ENCODE data around the gene LIN52. TPM values are rescaled to one million over a fixed set of nuclear protein-coding genes. Genes with fewer than 3 reads are reported as not detected.

Gene LIN52
- total RNA-seq, 1 donor from 2014 or later, result 18.3 TPM

DNA sequence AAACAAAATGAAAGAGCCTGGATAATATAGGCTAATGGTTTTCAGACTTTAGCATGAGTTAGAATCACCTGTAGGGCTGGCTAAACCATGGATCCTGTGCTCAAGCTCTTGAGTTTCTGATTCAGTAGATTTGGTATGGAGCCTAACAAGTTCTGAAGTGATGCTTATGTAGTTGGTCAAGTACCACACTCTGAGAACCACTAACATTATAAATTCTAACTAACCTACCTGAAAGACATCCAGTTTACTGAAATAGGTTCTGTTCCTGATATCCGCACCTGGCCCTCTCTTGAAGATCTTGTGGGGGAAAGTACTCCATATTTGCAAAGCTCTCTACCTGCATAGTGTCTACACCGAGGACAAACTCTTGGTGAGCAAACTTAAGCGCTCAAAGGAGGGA is 95.1 kb downstream of the LIN52 start:
- DNase-seq (ENCODE audit: low spot score in 2 of 2), result no peak
- FAIRE-seq, result no peak

- FAIRE-seq, result no peak
- DNase-seq (ENCODE audit: low spot score in 2 of 2), result no peak
Observed at GRCh38 chr14:74190927-74191575, 106.3 kb downstream of the LIN52 start.

GRCh38 chr14:74194506-74195274 is 109.9 kb downstream of the LIN52 start:
- DNase-seq (ENCODE audit: low spot score in 2 of 2) (no peak), FAIRE-seq (no peak)

GRCh38 chr14:74195623-74196022 is 110.9 kb downstream of the LIN52 start:
- FAIRE-seq (no peak), DNase-seq (ENCODE audit: low spot score in 2 of 2) (no peak)

- DNase-seq (ENCODE audit: low spot score in 2 of 2) (no peak), FAIRE-seq (no peak)
Observed at GRCh38 chr14:74198441-74199234, 113.9 kb downstream of the LIN52 start.

DNA sequence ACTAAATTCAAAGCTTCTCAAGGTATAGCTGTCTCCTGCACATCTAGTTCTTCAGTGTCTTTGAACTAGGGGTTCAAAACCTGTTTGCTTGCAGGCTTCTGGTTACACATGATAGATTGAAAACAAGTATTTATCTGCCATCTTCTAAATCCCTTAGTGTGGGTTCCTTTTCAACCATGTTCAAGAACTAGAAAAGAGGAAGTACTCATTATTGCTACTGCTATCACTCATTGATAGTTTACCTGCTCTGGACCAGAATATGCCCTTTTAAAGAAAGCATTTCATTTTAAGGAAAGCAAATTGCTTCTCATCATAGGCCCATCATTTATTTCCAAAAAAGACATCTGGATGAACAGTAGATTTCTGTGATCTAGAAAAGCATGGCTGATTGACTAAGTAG is 117.4 kb downstream of the LIN52 start:
- no peak for FAIRE-seq

GRCh38 chr14:74203639-74204038 is 118.9 kb downstream of the LIN52 start:
- no peak for FAIRE-seq
- no peak for DNase-seq (ENCODE audit: low spot score in 2 of 2)

More for the DNA sequence above, 117.4 kb downstream of the LIN52 start:
- no peak for DNase-seq (ENCODE audit: low spot score in 2 of 2)

GRCh38 chr14:74204491-74204890 is 119.7 kb downstream of the LIN52 start:
- FAIRE-seq (no peak), DNase-seq (ENCODE audit: low spot score in 2 of 2) (no peak)

DNA sequence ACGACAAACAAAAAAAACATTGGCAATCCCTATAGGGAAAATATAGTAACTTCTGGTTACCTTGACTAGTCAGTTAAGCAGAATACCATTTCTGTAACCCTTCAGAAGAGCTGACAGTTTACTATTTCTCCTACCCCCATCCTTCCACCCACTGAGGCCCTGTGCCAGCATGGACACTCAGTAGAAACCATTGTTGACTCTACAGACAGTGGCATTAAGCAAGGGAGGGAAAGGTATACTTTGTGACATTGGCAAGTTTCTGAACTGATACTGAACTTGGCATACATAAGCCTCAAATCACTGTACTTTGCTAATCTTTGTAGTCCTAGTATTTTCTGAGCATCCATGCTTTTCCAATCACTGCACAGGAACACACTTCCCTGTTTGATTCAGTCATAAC is 121.1 kb downstream of the LIN52 start:
- DNase-seq (ENCODE audit: low spot score in 2 of 2) (no peak), FAIRE-seq (no peak)

GRCh38 chr14:74207943-74208342 is 123.2 kb downstream of the LIN52 start:
- no peak for FAIRE-seq
- DNase-seq (ENCODE audit: low spot score in 2 of 2), result no peak

- no peak for FAIRE-seq
Observed at GRCh38 chr14:74208642-74209041, 123.9 kb downstream of the LIN52 start.

GRCh38 chr14:74211945-74212580 is 127.3 kb downstream of the LIN52 start:
- DNase-seq (ENCODE audit: low spot score in 2 of 2) (no peak), FAIRE-seq (no peak)

More at GRCh38 chr14:74208642-74209041, 123.9 kb downstream of the LIN52 start:
- no peak for DNase-seq (ENCODE audit: low spot score in 2 of 2)

DNA sequence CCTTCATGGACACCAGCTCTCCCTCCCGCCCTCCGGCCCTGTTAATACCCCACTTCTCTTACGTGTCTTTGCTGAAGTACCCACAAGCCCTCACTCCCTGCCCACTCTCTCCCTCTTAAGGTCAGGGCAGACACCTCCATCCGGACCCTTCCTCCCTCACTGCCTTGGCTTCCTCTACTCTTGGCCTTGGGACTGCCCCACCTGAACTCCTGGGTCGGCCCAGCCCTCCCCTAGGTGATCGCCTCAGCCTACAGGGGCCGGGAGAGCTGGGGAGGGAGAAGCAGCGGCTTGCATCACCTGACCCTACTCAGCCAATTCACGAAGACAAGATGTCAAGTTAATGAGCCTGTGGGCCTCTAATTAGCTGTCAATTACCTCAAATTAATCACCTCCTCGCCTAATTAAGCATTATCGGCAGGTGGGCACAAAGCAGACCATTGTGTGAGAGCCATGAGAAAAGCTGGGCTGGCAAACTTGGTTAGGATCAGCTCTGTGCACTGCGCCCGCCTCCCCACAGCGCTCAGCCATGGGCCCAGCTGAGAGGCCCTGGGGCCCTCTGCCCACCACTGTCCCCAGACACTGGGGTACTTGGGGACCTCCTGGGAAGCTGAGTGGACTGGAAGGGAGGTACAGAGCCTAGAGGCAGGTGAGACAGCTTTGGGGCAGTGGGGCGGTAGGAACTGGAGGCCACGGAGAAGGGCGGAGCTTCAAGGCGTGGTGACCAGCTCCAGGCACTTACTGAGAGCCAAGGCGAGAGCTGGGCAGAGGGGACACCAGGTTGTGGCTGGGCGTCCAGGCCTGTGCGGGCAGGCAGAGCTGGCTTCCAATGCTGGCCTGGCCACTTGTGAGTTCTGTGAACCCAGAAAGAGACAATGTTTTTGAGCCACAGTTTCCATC is 129.4 kb downstream of the LIN52 start:
- DNase-seq (ENCODE audit: low spot score in 2 of 2) (no peak), FAIRE-seq (no peak)

DNA sequence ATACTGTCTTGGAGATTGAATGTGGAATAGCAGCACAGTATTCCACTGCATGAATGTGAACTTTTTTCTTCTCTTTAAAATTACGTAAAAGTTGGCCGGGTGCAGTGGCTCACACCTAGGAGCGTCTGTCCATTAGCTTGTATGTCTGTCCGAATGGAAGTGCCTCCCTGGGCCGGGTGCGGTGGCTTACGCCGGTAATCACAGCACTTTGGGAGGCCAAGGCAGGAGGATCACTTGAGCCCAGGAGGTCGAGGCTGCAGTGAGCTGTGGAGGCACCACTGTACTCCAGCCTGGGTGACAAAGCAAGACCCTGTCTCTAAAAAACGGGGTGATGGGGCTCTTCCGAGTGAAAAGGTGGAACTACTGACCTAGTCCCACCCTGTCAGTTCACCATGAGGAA is 131.9 kb downstream of the LIN52 start:
- no peak for FAIRE-seq

DNA sequence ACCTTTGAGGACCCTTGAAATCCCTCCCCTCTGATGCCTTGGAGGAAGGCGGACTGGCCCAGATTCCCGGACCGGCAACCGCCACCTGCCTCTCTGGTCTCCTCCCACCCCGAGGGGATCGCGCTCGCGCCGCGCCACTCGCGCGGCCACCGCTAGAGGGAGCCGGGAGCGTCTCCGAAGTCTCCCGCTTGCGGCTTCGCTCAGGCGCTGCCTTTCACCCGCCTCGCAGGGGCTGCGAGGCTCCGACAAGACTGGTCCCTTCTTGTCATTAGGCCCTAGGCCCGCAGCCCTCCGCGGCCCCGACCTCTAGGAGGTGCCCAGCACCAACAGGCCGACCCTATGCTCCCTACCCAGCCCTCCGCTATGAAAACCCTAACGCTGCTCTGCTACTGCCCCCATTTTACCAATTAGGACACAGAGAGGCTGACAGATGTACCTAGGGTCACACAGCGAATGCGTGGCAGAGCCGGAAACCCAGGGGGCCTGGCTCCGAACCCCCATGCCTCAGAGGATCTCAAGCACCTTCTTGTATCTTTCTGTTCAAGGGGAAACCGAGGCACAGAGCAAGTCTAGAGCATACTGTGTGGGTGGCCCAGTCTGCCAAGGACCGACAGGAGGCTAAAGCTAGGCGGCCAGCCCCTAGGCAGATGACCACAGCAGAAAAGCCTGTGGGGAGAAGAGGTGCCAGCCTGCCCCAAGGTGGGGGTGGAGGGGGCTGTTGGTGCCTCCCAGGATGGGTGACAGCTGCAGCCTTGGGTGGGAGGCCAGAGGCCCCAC is 133.1 kb downstream of the LIN52 start:
- peak in 1 of 2 donors; percentile 87 for DNase-seq (ENCODE audit: low spot score in 2 of 2)
- no peak for FAIRE-seq

More for the DNA sequence above, 131.9 kb downstream of the LIN52 start:
- DNase-seq (ENCODE audit: low spot score in 2 of 2), result no peak

GRCh38 chr14:74218462-74218861 is 133.7 kb downstream of the LIN52 start:
- FAIRE-seq, result no peak

DNA sequence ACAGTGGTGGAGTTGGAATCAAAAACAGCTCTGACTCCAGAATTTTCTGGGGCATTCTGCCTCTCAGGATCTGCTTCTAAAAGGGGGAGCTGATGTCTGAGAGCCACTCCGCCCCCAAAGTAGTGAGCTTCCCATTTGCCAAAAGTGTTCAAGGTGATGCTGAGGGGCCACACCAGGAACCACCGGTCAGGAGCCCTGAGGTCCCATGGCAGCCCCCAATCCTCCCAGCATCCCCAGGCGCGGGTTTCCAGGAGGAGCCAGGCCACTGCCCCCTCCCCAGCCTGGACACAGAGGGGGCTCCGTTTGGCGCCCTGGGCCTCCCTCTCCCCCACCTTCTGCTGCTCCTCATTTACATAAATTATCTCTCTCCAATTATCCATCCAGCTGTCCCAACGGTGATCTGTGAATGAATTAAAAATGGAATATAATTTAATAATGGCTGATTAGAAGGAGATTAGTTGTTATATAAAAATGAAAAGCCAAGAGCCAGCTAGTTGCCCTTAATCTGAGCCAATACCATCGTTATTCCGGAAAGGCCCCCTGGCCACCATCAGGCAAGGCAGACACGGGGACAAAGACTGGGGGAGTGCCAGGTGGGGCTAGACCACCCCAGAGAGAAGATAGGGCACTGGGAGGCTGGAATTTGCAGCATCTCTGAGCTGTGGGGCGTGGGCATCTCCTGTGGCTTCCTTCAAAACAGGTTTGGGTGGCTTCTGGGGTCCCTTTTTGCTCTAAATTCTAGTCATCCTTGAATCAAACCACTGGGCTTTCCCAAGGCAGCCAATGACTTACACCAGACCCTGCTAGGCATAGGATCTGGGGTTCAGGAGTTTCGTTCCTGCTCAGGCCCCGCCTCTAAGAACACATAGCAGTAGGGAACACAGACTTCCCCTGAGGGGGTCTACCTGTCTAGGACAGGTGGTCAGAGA is 134.8 kb downstream of the LIN52 start:
- no peak for FAIRE-seq

More at GRCh38 chr14:74218462-74218861, 133.7 kb downstream of the LIN52 start:
- DNase-seq (ENCODE audit: low spot score in 2 of 2), result no peak

DNA sequence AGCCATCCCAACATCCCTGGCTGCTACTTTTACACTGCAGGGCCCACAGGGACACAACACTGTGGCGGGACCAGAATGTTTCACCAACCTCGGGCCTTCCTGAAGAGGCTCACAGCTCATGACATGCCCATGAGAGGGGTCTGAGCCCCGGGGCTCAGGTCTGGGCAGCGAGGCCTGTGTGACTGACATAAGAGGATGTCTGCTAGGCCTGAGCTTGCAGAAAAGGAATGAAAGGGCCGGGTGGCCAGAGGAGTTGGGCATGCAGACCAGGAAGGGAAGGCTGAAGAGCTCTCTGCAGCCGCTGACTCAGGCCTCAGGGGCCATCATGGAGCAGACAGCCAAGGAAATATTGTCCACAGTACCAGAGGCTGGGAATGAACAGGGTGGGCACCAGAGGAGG is 136.2 kb downstream of the LIN52 start:
- DNase-seq (ENCODE audit: low spot score in 2 of 2) (no peak), FAIRE-seq (no peak)

More for the DNA sequence above, 134.8 kb downstream of the LIN52 start:
- no peak for DNase-seq (ENCODE audit: low spot score in 2 of 2)
